MCF 10A (cell line): Measurements from ENCODE around the gene C6orf47. TPM values are rescaled to one million over a fixed set of nuclear protein-coding genes. Genes with fewer than 3 reads are reported as not detected.

Source experiments
- BruUV-seq: library from RNA; stranded (reverse); fragments of 400-500 nt; replicated peaks from 2 replicates; lab custom pipeline; 2021; lab: Mats Ljungman, UMichigan
- CTCF ChIA-PET: fragments of 300-600 bp; sonication (Branson Sonifier 250); formaldehyde crosslinking; extraction: SDS; loops from one replicate; lab custom pipeline; 2021; ENCODE audit warnings: antibody characterized with exemption, inconsistent platforms; lab: Yijun Ruan, JAX
- POLR2A ChIA-PET: fragments of 300-600, 350-650 bp; sonication (Branson Sonifier 250); formaldehyde crosslinking; extraction: SDS; loops from one replicate; lab custom pipeline; 2020; ENCODE audit warnings: antibody characterized with exemption, inconsistent platforms; lab: Yijun Ruan, JAX
- DNase-seq: peaks from one replicate; pipeline ENCODE4 v3.0.0-alpha.2; 2018; ENCODE audit not compliant: unreplicated experiment
- H3K27ac Mint-ChIP-seq: one replicate; pipeline ENCODE4 v1.8.0; 2022; ENCODE audit warnings: mild to moderate bottlenecking, low read depth, mixed read lengths; ENCODE audit not compliant: unreplicated experiment
- H3K27me3 Mint-ChIP-seq: one replicate; pipeline ENCODE4 v1.8.0; 2022; ENCODE audit warnings: mixed read lengths; ENCODE audit not compliant: insufficient read depth, unreplicated experiment
- H3K36me3 Mint-ChIP-seq: one replicate; pipeline ENCODE4 v1.8.0; 2022; ENCODE audit warnings: mild to moderate bottlenecking, moderate library complexity, mixed read lengths; ENCODE audit not compliant: insufficient read depth, unreplicated experiment
- H3K4me1 Mint-ChIP-seq: one replicate; pipeline ENCODE4 v1.8.0; 2022; ENCODE audit warnings: mixed read lengths; ENCODE audit not compliant: insufficient read depth, unreplicated experiment
- H3K4me3 Mint-ChIP-seq: one replicate; pipeline ENCODE4 v1.8.0; 2022; ENCODE audit warnings: mild to moderate bottlenecking, moderate library complexity, mixed read lengths; ENCODE audit not compliant: unreplicated experiment
- H3K9me3 Mint-ChIP-seq: one replicate; pipeline ENCODE4 v1.8.0; 2022; ENCODE audit warnings: mixed read lengths; ENCODE audit not compliant: unreplicated experiment
- CTCF ChIP-seq: fragments of 200-600 bp; IDR thresholded peaks from one replicate; pipeline ENCODE4 v1.8.0; 2022; ENCODE audit warnings: antibody characterized with exemption, mild to moderate bottlenecking; ENCODE audit not compliant: unreplicated experiment
- intact Hi-C: fragments of 100-400 bp; cut with micrococcal nuclease; formaldehyde crosslinking; loops from 2 replicates; pipeline ENCODE4 v1.14.1; 2022
- total RNA-seq: library from RNA; stranded (reverse); gene quantifications from 2 replicates; pipeline ENCODE4 v1.2.3, GENCODE V29; 2022

C6orf47 gene
- total RNA-seq, 1 experiment from 2014 or later = 15.5 TPM

GRCh38 chr6:31692886-31693285 lies 32.3 kb upstream of the C6orf47 start:
- intact Hi-C loops = no loop called here
- no peak for TF ChIP-seq CTCF
- no peak for DNase-seq
- Mint-ChIP-seq H3K27me3 (no peaks in the 10 kb centered on the region), H3K36me3 (peaks cover 61% of the 10 kb centered on the region), H3K9me3 (no peaks in the 10 kb centered on the region), H3K27ac (no peak overlapping the region), H3K4me1 (peaks cover 6% of the 10 kb centered on the region), H3K4me3 (no peak overlapping the region)
- BruUV-seq = no TSS peak
- ChIA-PET CTCF (interaction anchor here (0.7 kb wide), 2 partner anchors 166 to 1251 kb away, joined by 3 read pairs; no protein-coding TSS in a partner anchor), POLR2A (interaction anchor here (1.1 to 3.4 kb wide), 2 partner anchors 9 to 19 kb away, joined by 3 to 19 read pairs; partner anchors contain the start of gene ABHD16A)

- Mint-ChIP-seq H3K4me1 (peaks cover 6% of the 10 kb centered on the region), H3K27me3 (no peaks in the 10 kb centered on the region), H3K27ac (no peak overlapping the region), H3K4me3 (no peak overlapping the region), H3K36me3 (peaks cover 65% of the 10 kb centered on the region), H3K9me3 (no peaks in the 10 kb centered on the region)
- ChIA-PET POLR2A (interaction anchor here (3.4 kb wide), 1 partner anchor 10 kb away, joined by 19 read pairs; the partner anchor contains the start of gene ABHD16A), CTCF (interaction anchor here (0.7 to 1.1 kb wide), 3 partner anchors 49 to 1252 kb away, joined by 3 to 4 read pairs (median 3); no protein-coding TSS in a partner anchor)
- DNase-seq = no peak
- intact Hi-C loops = no loop called here
- TF ChIP-seq CTCF = no peak
- no TSS peak for BruUV-seq
These were observed 31.8 kb upstream of the C6orf47 start for GRCh38 chr6:31692353-31692752.

GRCh38 chr6:31691564-31692108 lies 31.1 kb upstream of the C6orf47 start:
- DNase-seq = no peak
- no peaks in the 10 kb centered on the region for H3K27me3 Mint-ChIP-seq
- H3K4me1 Mint-ChIP-seq = peaks cover 6% of the 10 kb centered on the region
- no peak overlapping the region for H3K27ac Mint-ChIP-seq
- peaks cover 61% of the 10 kb centered on the region for H3K36me3 Mint-ChIP-seq
- intact Hi-C loops = no loop called here
- no TSS peak for BruUV-seq
- no peak for TF ChIP-seq CTCF
- ChIA-PET CTCF (interaction anchor here (0.6 to 1.1 kb wide), 2 partner anchors 50 to 78 kb away, joined by 3 to 4 read pairs; no protein-coding TSS in a partner anchor), POLR2A (interaction anchor here (0.5 to 3.4 kb wide), 3 partner anchors 11 to 216 kb away, joined by 4 to 19 read pairs (median 5); partner anchors contain the start of gene ABHD16A)
- no peak overlapping the region for H3K4me3 Mint-ChIP-seq
- H3K9me3 Mint-ChIP-seq = no peaks in the 10 kb centered on the region

GRCh38 chr6:31691078-31691463 lies 30.5 kb upstream of the C6orf47 start:
- intact Hi-C loops = no loop called here
- no peak for TF ChIP-seq CTCF
- BruUV-seq = no TSS peak
- ChIA-PET CTCF (interaction anchor here (0.5 to 2.2 kb wide), 8 partner anchors 10 to 1917 kb away, joined by 3 to 9 read pairs (median 3); partner anchors contain the start of genes ABHD16A and LY6G5C), POLR2A (interaction anchor here (0.5 to 3.4 kb wide), 5 partner anchors 11 to 1009 kb away, joined by 4 to 19 read pairs (median 5); partner anchors contain the start of gene ABHD16A)
- Mint-ChIP-seq H3K4me1 (peaks cover 6% of the 10 kb centered on the region), H3K36me3 (peaks cover 57% of the 10 kb centered on the region), H3K27me3 (no peaks in the 10 kb centered on the region), H3K9me3 (no peaks in the 10 kb centered on the region), H3K4me3 (no peak overlapping the region), H3K27ac (no peak overlapping the region)
- DNase-seq = no peak
